ENCODE results near the gene VASN.
"Not testable (repeated sequence)": the region's sequence is repeated elsewhere in the genome, so short reads cannot be mapped to it uniquely, and the experiment has no call there.

The VASN gene

DNA sequence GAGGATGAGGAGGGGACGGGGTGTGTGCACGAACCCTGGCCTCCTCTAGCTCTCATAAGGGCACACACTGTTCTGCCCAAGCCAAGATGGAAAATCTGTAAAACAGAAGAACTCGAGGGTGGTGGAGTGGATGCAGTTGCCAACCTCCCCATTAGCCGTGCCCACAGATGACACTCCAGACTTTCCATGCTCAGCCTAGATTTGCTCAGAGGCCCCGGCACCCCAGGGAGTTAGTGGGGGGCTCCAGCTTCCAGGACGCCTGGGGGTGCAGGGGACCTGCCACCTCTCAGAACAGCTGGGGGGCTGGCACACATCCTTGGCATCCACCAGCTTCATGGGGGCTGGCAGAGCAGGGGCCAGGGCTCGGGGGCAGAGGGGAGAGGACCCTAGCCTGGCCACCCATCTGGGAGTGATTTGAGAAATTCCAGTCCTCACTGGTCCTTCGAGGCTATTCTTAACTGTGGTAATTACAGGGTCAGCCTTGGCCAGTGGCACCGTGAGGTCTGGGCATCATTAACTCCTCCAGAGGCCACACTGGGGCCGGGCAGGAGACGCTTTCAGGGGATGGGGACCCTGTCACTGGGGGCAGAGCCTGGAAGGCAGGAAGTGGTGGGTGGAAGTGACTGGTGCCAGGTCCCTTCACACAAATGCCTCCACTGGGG lies 14.3 kb downstream of the VASN start:
- ATAC-seq: no peak
- DNase-seq: no peak

DNA sequence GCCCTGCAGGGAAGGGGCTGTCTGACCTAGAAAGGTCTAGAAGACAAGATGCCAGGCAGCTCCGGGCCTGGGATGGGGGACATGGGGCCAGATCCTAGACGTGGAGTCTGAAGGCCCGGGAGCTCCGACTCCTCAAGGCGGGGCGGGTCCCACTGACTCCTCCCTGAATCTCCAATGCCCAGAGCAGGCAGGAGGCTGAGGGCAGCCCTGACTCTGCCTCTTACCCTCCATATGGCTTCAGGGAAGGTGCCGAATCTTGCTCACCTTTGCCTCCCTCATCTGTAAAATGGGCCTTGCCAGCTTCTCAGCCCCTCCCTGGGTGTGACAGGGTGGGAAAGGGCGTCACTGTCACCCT lies 14.8 kb downstream of the VASN start:
- no peak for ATAC-seq
- no peak for DNase-seq

DNA sequence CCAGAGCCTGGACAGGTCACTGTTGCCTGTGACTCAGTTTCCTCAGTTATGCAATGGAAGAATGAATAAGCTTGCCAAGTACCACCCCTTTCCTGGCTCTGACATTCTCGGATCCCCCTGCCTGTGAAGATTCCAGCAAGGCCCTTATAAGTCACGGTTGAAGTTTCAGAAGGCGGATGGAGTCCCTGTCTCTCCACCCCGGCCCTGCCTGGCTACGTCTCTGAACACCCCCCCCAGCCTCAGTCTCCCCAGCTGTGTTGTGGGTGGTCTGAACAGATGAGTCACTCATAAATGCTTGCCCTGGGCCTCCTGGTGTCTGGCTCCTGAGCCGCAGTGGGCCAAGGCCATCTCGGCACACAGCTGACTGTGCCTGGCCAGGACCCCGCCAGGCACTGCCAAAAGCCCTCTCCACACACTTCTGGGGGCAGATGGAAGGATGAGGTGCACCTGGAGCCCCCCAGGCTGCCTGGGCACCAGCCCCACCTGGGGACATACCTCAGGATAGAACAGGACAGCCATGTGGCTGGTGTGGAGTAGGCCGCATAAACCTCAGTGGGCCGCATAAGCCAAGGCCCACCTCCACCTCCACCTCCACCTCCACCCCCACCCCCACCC lies 15.4 kb downstream of the VASN start:
- ATAC-seq: no peak

DNA sequence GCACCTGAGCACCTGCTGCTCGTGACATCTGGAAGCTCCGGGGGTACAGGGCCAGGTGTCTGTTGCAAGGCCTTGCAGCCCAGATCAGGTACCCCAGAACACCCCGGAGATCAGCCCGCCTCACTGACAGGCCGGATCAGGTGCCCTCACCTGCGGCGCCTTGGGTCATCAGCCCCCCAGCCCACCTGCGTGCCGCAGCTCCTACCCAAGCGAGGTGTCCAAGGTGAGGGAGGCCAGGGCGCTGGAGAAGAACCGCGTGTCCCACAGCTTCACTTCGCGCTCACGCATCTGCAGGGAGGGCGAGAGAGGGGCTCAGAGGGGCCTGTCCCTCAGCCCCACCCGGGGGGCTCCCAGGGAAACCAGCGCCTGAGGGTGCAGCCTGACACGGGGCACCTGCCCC lies 16.1 kb downstream of the VASN start:
- ATAC-seq (no peak), DNase-seq (no peak)

More for the DNA sequence above, 15.4 kb downstream of the VASN start:
- no peak for DNase-seq

DNA sequence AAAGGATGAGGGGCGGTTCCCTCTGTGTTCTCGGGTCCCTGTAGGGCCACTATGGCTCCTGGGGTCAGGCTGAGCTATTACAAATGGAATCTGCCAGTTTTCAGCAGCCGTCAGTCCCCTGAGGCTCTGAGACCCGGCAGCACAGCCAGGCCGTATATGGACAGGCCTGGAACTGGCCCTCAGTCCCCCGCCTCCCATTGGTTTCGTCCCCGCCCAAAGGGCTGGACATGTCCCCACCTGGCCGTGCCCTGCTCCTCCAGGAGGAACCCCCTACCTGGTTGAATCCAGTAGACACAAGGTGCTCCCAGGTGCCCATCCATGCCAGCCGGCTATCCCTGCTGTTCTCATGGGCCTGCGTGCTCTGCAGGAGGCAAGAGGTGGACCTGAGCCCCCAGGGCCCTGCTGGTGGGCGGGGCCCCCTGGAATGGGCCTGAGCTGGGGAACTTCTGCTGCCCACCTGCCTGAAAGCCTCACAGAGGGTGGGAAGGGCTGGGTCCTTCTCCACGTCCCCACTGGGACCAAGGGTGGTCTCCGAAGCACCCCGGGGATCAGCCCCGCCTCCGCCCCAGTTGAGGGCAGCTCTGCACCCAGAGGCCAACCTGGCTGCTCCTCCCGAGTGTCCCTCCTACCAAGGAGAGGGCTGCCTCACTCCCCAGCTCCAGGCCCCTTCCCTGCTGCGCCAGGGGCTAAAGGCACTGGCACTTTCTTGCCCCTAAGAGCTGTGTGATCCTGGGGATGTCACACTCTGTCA lies 16.8 kb downstream of the VASN start:
- DNase-seq (no peak), ATAC-seq (no peak)

DNA sequence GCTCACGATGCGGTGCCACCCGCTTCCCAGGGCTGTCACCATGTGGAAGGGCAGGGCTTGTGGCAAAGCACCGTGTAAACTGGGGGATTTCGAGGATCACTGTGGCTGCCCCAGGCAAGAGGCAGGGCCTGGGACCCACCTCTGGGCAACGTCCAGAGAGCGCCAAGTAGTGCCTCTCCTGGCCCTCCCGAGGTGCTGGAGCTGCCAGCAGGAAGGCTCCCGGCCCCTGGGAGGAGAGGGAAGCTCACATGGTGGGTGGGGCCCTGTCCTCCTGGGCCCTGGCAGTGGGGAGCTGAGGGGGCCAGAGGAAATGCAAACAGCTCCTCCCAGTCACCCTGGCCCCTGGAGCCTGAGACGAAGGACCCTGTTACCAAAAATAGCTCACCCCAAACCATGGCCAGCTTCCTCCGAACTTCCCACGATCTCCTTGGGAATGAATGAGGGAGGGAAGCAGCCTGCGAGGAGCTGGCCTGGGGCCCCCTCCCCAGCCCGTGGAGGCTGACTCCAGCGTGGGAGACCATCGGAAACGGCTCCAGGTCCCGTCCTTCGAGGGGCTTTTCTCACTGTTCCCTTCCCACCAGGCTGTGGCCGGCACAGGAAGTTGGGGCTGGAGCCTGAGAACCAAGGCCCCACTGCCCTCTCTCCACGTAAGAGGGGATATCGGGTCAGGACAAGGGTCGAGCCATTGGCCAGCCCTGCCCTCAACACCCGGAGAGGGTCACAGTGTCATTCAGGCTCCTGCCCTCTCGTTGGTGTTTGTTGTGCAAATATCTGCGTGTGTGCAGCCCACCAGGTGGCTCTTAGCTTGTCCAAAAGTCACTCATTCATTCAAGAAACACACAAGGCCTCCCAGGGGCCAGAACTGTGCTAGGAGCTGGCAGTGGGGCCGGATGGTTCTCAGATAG lies 17.7 kb downstream of the VASN start:
- ATAC-seq (no peak), DNase-seq (no peak)

DNA sequence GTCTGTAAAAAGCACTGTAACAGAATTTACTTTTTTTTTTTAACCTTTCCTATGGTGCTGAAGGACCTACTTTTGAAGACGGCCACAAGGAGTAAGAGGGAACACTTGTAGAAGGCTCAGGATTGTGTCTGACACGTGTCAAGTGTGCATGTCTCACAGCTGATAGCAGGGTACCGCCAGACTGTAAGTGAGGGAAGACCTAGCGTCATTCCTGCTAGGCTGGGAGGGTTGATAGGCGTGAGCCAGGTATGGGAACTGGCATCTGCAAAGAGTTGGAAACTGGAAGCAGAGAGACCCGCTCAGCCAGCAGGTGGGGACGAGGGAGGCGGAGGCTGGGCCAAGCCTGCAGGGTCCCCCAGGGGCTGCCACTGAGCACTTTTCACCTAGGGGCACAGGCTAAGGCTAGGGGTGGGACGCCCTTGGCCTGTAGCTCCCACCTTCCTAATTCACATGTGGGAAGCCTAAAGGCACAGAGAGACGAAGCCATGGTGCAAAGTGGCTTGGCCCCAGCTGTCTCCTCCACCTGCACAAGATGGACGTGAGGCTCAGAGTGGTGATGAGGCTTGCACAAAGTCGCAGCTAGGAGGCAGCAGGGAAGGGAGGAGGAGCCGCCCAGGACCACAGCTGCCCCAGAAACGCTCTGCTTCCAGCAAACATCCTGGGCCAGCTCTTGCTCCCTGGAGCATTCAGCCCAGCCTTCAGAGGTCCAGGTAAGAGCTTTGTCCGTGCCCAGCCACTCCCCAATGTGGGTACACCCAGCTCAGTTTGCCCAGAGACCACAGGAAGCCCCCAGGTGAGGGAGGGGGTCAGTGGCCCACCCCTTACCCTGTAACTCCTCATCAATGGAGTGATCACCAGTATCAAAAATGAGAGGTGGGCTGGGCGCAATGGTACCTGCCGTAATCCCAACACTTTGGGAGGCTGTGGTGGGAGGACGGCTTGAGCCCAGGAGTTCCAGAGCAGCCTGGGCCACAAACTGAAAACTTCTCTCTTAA lies 18.9 kb downstream of the VASN start:
- no peak for DNase-seq
- ATAC-seq: no peak

DNA sequence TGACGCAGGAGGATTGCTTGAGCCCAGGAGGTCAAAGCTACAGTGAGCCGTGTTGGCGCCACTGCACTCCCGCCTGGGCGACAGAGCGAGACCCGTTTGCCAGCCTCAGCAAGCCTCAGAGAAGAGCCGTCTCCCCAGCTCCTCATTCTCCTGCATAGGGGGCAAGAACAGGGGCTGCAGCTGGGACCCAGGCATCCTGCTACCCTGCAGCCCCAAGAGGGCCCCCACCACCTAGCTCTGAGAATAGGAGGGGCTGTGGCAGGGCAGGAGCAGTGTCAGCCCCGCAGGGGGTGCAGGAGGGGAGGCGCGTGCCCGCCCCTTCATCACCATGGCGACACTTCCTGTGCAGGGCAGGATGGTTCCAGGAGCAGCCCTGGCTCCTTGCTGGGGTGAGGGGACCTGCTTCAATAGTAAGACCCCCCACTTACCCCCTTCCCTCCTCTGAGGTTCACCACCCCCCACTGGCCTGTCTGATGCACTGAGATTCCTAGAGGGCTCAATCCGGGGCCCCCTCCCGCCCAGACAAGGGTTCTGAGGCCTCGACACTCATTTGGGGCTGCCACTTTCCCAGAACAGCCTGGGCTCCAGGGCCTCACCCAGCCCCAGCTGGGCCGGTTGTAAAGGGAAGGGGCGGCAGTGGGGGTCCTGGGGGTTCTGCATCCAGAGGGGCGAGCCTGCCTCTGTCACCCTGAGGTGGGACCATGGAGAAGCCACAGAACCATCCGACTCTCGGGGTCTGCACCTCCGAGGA lies 20.2 kb downstream of the VASN start:
- ATAC-seq (no peak), DNase-seq (no peak)

DNA sequence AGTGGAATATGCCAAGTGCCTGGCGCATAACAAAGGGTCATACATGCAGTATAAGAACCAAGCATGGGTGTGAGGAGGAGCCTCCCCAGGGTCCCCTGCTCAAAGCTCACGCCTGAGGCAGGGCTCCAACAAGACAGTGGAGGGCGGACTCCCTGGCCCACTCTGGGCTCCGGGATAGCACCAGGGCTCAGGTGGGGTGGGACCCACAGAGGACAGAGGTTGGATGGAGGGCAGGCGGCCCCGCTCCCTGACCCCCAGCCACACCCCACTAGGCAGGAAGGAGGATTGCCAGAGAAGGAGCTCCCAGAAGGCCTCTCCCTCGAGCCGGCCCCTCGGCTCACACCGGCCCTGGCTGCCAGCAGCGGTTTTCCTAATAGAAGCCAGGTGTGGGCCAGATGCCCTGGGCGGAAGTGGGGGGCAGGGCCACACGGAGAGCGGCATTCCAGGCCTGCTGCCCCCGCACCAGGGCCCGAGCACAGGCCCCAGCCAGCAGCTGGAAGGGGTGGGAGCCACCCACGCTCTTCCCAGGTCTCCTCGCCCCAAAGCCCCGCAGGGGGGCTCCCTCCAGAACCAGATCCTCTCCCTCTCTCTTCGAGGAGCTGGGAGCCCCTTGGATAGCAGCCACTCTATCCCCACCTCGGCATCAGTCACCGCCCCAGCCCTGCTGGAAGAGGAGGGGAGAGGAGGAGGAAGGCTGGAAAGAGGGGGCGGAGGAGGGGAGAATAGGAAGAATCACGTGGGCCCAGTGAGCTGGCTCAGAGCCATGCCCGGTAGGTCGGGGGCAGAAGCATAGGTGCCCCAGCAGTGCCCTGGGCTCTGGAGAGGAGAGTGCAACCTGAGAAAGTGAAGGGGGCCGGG lies 21.0 kb downstream of the VASN start:
- ATAC-seq: no peak
- DNase-seq: no peak

DNA sequence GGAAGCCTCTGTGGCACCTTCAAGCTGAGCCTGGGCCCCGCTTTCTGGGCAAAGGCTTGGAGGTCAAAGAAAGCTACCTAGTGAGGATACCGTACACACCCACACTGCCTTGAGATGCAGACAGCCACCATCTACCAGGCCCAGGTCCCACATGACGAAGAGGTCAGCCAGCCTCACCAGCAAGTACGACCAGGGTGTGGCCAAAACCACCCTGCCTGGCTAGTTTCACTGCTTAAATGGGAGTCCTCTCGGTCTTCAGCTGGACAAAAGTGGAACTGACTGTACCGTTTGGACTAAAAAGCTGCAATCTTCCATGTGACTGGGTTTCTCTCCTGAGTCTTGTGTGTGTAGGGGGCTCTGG lies 21.6 kb downstream of the VASN start:
- no peak for ATAC-seq
- no peak for DNase-seq

DNA sequence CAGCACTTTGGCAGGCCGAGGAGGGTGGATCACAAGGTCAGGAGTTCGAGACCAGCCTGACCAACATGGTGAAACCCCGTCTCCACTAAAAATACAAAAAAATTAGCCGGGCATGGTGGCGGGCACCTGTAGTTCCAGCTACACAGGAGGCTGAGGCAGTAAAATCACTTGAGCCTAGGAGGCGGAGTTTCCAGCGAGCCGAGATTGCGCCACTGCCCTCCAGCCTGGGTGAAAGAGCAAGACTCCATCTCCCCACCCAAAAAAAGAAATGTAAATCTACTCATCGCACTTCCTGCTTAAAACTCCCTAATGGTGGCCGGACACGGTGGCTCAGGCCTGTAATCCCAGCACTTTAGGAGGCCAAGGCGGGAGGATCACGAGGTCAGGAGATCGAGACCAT lies 22.2 kb downstream of the VASN start:
- DNase-seq, ATAC-seq: not testable (repeated sequence)

DNA sequence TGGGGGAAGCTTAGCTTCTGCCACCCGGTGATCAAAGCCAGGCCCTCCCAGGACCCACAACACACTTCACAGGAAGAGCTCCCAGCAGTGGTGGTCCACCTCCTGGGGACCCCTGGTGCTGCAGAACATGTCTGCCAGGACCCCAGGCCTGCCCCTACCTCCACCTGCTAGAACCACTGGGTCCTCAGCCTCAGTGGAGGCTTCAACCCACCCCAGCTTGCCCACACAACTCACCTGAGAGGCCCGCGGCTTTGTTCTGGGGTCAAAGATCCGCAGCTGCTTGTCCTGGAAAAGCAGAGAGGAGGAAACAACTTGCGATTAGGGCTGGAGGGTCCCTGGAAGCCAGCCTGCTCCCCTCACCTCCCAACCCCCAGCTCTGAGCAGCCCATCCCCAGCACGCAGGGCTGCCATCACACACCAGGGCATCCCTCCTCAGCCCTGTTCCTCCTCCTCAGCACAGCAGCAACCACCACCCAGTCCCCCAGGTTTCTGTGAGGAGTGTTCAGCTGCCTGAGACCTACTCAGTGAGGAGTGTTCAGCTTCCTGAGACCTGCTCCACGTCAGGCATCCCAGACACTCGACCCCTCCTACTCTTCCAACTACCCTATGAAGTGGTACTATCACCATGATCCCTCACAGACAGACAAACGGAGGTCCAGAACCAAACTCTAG lies 23.5 kb downstream of the VASN start:
- no peak for DNase-seq
- ATAC-seq: no peak

DNA sequence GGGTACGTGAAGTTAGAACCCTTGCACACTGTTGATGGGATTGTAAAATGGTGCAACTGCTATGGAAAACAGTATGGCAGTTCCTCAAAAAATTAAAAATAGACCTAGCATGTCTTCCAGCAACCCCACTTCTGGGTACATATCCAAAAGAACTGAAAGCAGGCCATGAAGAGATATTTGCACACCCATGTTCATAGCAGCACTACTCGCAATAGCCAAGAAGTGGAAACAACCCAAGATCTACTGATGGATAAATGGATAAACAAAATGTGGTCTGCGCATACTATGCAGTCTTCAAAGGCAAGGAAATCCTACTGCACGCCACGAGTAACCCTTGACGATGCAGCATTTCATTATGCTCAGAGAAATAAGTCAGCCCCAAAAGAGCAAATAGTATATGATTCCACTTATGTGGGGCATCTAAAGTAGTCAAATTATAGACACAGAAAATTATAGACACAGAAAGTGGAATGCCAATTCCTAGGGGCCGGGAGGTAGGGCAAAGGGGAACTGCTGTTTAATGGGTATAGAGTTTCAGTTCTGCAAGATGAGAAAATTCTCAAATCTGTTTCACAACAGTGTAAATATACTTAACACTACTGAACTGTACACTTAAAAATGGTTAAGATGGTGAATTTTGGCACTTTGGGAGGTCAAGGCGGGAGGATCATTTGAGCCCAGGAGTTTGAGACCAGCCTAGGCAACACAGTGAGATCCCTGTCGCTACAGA lies 27.5 kb downstream of the VASN start:
- DNase-seq (no peak), ATAC-seq (no peak)

DNA sequence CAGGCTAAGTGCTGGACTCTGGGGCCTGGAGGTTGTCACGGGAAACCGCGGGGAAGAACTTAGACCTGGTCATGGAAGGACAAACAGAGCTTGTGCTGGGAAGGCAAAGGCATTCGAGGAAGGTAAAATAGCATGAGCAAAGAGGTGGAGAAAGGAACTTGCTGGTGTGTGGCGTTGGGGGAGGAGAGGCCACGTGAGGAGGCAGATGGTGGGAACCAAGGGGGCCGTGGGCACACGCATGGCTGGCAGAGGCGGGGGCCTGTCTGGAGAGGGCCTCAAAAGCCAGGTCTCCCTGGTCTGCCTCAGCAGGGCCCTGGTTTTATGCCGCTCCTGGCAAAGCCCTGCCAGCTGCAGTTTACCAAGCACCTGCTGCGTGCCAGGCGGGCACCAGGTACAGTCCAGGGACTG lies 29.4 kb downstream of the VASN start:
- ATAC-seq (no peak), DNase-seq (no peak)

DNA sequence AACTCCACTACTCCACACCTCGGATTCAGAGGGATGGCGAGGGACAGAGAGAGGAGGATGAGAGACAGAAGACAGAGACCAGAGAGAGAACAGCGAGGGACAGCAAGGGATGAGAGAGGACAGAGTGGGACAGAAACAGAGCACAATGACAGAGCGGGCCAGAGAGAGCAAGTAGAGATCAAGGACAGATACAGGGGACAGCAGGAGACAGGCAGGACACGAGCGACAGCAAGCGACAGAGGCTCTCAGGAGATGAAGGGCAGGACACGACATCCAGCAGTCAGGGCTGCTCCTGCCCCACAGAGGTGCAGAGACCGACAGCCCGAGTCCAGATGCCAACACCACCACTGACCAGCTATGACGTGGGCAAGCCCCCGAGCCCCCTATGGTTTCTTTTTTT lies 29.9 kb downstream of the VASN start:
- ATAC-seq (no peak), DNase-seq (no peak)

DNA sequence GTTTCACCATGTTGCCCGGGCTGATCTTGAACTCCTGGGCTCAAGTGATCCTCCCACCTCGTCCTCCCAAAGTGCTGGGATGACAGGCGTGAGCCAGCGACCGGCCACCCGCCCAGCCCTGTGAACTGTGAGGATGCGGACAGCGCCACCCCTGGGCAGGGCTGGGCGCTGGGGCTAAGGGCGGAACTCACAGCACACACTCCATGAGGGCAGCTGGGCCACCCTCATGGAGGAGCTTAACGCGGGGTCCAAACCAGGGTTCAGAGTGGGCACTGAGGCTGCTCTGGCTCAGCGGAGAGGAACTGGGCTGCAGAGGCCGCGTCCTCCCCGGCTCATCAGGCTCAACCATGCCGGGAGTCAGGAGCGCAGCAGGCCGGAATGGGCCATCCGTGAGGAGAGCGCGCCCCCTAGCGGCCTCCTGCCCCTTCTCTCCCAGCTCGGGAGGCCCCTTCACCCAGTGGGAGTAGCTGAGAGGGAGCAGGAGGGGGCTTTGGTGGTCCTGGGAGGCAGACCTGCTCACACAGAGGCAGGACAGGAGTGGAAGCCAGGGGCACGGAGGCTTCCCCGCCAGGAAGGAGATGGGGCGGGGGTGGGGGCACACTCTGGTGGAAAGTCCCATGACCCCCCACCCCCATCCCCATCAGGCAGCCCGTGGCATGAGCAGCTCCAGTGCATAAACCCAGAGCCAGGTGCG lies 30.9 kb downstream of the VASN start:
- DNase-seq (peak; percentile 84), ATAC-seq (peak; percentile 73)

DNA sequence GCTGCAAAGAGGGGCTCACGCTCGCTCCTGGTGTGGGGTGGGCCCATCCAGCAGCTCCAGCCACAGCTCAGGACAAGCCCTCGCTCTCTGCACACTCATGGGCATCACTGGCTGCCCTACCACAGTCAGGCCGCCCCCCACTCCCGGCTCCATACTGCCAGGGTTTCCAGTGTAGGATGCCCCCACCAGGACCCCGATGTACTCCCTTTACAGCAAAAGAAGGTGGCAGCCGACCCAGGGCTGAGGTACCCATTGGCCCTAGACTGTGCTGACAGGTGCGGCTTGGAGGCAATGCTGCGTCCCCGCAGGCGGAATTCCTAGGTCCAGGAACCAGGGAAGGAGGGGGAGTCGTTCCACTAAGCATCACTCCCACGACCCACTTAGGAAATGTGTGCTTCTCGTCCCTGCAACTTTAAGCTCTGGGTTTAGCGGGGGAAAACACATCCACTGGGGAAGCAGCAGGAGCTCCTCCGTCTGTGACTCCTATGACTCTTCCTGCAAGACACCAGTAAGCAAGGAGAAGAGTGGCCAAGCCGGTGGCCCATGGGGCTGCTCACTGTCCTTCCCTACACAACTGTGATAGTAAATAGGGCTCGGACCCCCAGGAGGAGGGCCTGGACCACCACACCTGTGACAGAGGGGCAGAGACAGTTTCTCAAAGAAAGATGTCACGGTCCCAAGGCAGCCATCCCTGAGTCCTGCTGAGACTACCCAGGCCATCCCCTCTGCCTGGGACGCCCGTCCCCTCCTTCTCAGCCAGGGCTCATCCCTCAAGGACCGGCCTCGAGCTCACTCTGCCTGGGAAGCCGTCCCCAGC lies 31.7 kb downstream of the VASN start:
- ATAC-seq: no peak
- DNase-seq: no peak
